Immature natural killer cell (primary cell): Measurements from ENCODE around the gene DLX1. TPM values are rescaled to one million over a fixed set of nuclear protein-coding genes. Genes with fewer than 3 reads are reported as not detected.

Source experiments
- DNase-seq, 3 donors: peaks; one replicate each; pipeline ENCODE4 v3.0.0; 2022; ENCODE audit warnings: mixed read lengths in 1 of 3
- H3K27ac Mint-ChIP-seq, 6 donors: one replicate each; pipeline ENCODE4 v1.8.0; 2020; ENCODE audit warnings: mixed read lengths in 6 of 6, mild to moderate bottlenecking in 5 of 6, inconsistent platforms in 4 of 6, moderate library complexity in 3 of 6
- H3K27me3 Mint-ChIP-seq, 3 donors: one replicate each; pipeline ENCODE4 v1.8.0; 2020 to 2021; ENCODE audit warnings: low read depth in 3 of 3, mild to moderate bottlenecking in 3 of 3, mixed read lengths in 3 of 3, moderate library complexity in 3 of 3, inconsistent platforms in 1 of 3
- H3K36me3 Mint-ChIP-seq, 3 donors: one replicate each; pipeline ENCODE4 v1.8.0; 2020; ENCODE audit warnings: mixed read lengths in 3 of 3, inconsistent platforms in 2 of 3, mild to moderate bottlenecking in 2 of 3
- H3K4me1 Mint-ChIP-seq, 2 donors: one replicate each; pipeline ENCODE4 v1.8.0; 2020; ENCODE audit warnings: inconsistent platforms in 2 of 2, mild to moderate bottlenecking in 2 of 2, mixed read lengths in 2 of 2, moderate library complexity in 1 of 2
- H3K4me3 Mint-ChIP-seq, 5 donors: one replicate each; pipeline ENCODE4 v1.8.0; 2020; ENCODE audit warnings: mild to moderate bottlenecking in 5 of 5, mixed read lengths in 5 of 5, inconsistent platforms in 3 of 5, moderate library complexity in 3 of 5
- H3K9me3 Mint-ChIP-seq, 6 donors: one replicate each; pipeline ENCODE4 v1.8.0; 2020; ENCODE audit warnings: mild to moderate bottlenecking in 6 of 6, mixed read lengths in 6 of 6, inconsistent platforms in 4 of 6, moderate library complexity in 3 of 6
- polyA plus RNA-seq, 3 donors: library from polyadenylated mRNA; unstranded; fragments of 300-500 nt; fragmentation: Illumina TruSeq; gene quantifications; one replicate each; pipeline ENCODE4 v1.2.3, GENCODE V29; 2021

DLX1 gene
- polyA plus RNA-seq, 3 donors from 2014 or later: not detected

- Mint-ChIP-seq H3K4me3 (peak overlapping the region; percentile 42 to 93 (median 77)), H3K4me1 (peaks cover 54 to 74% of the 10 kb centered on the region in 2 donors), H3K36me3 (peaks cover 0 to 5% (median 0%) of the 10 kb centered on the region in 3 donors), H3K9me3 (peaks cover 0 to 5% (median 0%) of the 10 kb centered on the region in 6 donors), H3K27ac (peak overlapping the region in 3 of 6 donors; percentile 35 to 88 (median 70)), H3K27me3 (peaks cover 47 to 84% (median 70%) of the 10 kb centered on the region in 3 donors)
- DNase-seq: peak in 1 of 3 donors; percentile 27
These were observed 15.0 kb downstream of the DLX1 start for GRCh38 chr2:172100080-172100934.

- Mint-ChIP-seq H3K4me1 (peaks cover 48 to 74% of the 10 kb centered on the region in 2 donors), H3K9me3 (peaks cover 0 to 4% (median 0%) of the 10 kb centered on the region in 6 donors), H3K27ac (peak overlapping the region in 3 of 6 donors; percentile 70 to 88 (median 85)), H3K4me3 (peak overlapping the region; percentile 77 to 93 (median 88)), H3K27me3 (peaks cover 38 to 84% (median 70%) of the 10 kb centered on the region in 3 donors), H3K36me3 (peaks cover 0 to 5% (median 0%) of the 10 kb centered on the region in 3 donors)
- DNase-seq: no peak
These were observed 15.9 kb downstream of the DLX1 start for GRCh38 chr2:172100935-172101820.

GRCh38 chr2:172101821-172102390 lies 16.6 kb downstream of the DLX1 start:
- peaks cover 33 to 85% (median 70%) of the 10 kb centered on the region in 3 donors for H3K27me3 Mint-ChIP-seq
- peaks cover 0 to 5% (median 0%) of the 10 kb centered on the region in 3 donors for H3K36me3 Mint-ChIP-seq
- peaks cover 0 to 4% (median 0%) of the 10 kb centered on the region in 6 donors for H3K9me3 Mint-ChIP-seq
- peak; percentile 72 to 73 (median 73) for DNase-seq
- H3K4me1 Mint-ChIP-seq: peaks cover 47 to 71% of the 10 kb centered on the region in 2 donors
- H3K4me3 Mint-ChIP-seq: peak overlapping the region; percentile 77 to 93 (median 88)
- peak overlapping the region in 5 of 6 donors; percentile 59 to 88 (median 78) for H3K27ac Mint-ChIP-seq

- Mint-ChIP-seq H3K9me3 (peaks cover 0 to 4% (median 0%) of the 10 kb centered on the region in 6 donors), H3K4me1 (peaks cover 46 to 67% of the 10 kb centered on the region in 2 donors), H3K27me3 (peaks cover 33 to 82% (median 69%) of the 10 kb centered on the region in 3 donors), H3K36me3 (peaks cover 0 to 5% (median 0%) of the 10 kb centered on the region in 3 donors), H3K4me3 (peak within 1 kb of the TSS; percentile 77 to 93 (median 88)), H3K27ac (peak within 1 kb of the TSS in 5 of 6 donors; percentile 78 to 89 (median 85))
- peak; percentile 76 to 78 (median 77) for DNase-seq
These were observed 17.4 kb downstream of the DLX1 start, which contains the start of gene DLX2 for GRCh38 chr2:172102391-172103359. TSS of gene DLX2 (minus strand) at chr2:172102900. CDS start at chr2:172102538, 362 bp downstream.

GRCh38 chr2:172103471-172104272 lies 18.4 kb downstream of the DLX1 start:
- H3K36me3 Mint-ChIP-seq: peaks cover 0 to under 1% (median 0%) of the 10 kb centered on the region in 3 donors
- peak overlapping the region in 5 of 6 donors; percentile 12 to 89 (median 85) for H3K27ac Mint-ChIP-seq
- H3K27me3 Mint-ChIP-seq: peaks cover 38 to 85% (median 67%) of the 10 kb centered on the region in 3 donors
- H3K9me3 Mint-ChIP-seq: peaks cover 0 to 2% (median 0%) of the 10 kb centered on the region in 6 donors
- peaks cover 50 to 72% of the 10 kb centered on the region in 2 donors for H3K4me1 Mint-ChIP-seq
- DNase-seq: peak; percentile 66 to 71 (median 70)
- peak overlapping the region; percentile 77 to 93 (median 88) for H3K4me3 Mint-ChIP-seq

- Mint-ChIP-seq H3K27ac (no peak overlapping the region), H3K4me1 (peaks cover 51 to 68% of the 10 kb centered on the region in 2 donors), H3K9me3 (peaks cover 0 to 2% (median 0%) of the 10 kb centered on the region in 6 donors), H3K36me3 (no peaks in the 10 kb centered on the region), H3K4me3 (peak overlapping the region in 1 of 5 donors; percentile 72), H3K27me3 (peaks cover 41 to 81% (median 72%) of the 10 kb centered on the region in 3 donors)
- DNase-seq: no peak
These were observed 20.3 kb downstream of the DLX1 start for GRCh38 chr2:172105471-172106107.

GRCh38 chr2:172106108-172106961 lies 21.0 kb downstream of the DLX1 start:
- no peak overlapping the region for H3K27ac Mint-ChIP-seq
- no peaks in the 10 kb centered on the region for H3K9me3 Mint-ChIP-seq
- H3K27me3 Mint-ChIP-seq: peaks cover 37 to 79% (median 67%) of the 10 kb centered on the region in 3 donors
- no peaks in the 10 kb centered on the region for H3K36me3 Mint-ChIP-seq
- H3K4me1 Mint-ChIP-seq: peaks cover 45 to 60% of the 10 kb centered on the region in 2 donors
- peak overlapping the region in 2 of 5 donors; percentile 14 to 72 for H3K4me3 Mint-ChIP-seq
- peak in 2 of 3 donors; percentile 27 to 51 for DNase-seq

- Mint-ChIP-seq H3K27ac (no peak overlapping the region), H3K4me1 (peaks cover 33 to 44% of the 10 kb centered on the region in 2 donors), H3K9me3 (no peaks in the 10 kb centered on the region), H3K4me3 (peak overlapping the region in 3 of 5 donors; percentile 18 to 43 (median 38)), H3K36me3 (no peaks in the 10 kb centered on the region), H3K27me3 (peaks cover 28 to 72% (median 54%) of the 10 kb centered on the region in 3 donors)
- no peak for DNase-seq
These were observed 22.6 kb downstream of the DLX1 start for GRCh38 chr2:172107690-172108586.

GRCh38 chr2:172108587-172108930 lies 23.3 kb downstream of the DLX1 start:
- H3K4me1 Mint-ChIP-seq: peaks cover 26 to 38% of the 10 kb centered on the region in 2 donors
- H3K4me3 Mint-ChIP-seq: peak overlapping the region in 2 of 5 donors; percentile 5 to 33
- H3K27me3 Mint-ChIP-seq: peaks cover 24 to 66% (median 53%) of the 10 kb centered on the region in 3 donors
- H3K27ac Mint-ChIP-seq: no peak overlapping the region
- no peak for DNase-seq
- H3K36me3 Mint-ChIP-seq: no peaks in the 10 kb centered on the region
- no peaks in the 10 kb centered on the region for H3K9me3 Mint-ChIP-seq
